Measurements from ENCODE around the gene MAPK10.

GRCh38 chr4:86221002-86221401, 138.9 kb downstream of the MAPK10 start:
- no peak for TF ChIP-seq CTCF (IDR thresholded peaks at IDR 0.05)
- TF ChIP-seq ZFX (IDR thresholded peaks at IDR 0.05; ENCODE audit: borderline replicate concordance): no peak

Measured in 22Rv1 (cell line).